HepG2 (cell line): Measurements from ENCODE around the gene EOGT. TPM values are rescaled to one million over a fixed set of nuclear protein-coding genes. Genes with fewer than 3 reads are reported as not detected.

ENCODE experiments used
- CENPT ChIP-seq: sonication (generic); formaldehyde crosslinking; IDR thresholded peaks from 2 replicates; pipeline ENCODE4 v1.8.0; 2022; ENCODE audit warnings: low read depth, mild to moderate bottlenecking, moderate library complexity, missing genetic modification reagents
- EP300 ChIP-seq, 3 experiments: sonication (generic) in 1 of 3; formaldehyde crosslinking in 1 of 3; IDR thresholded peaks; 2 replicates each; pipeline versions ENCODE4 v1.5.1 to v1.6.1; 2011 to 2020; ENCODE audit warnings: low read depth in 2 of 3, low read length in 2 of 3, borderline replicate concordance in 1 of 3, improper control_type of control experiment in 1 of 3, mild to moderate bottlenecking in 1 of 3, missing genetic modification reagents in 1 of 3, moderate library complexity in 1 of 3
- HDAC2 ChIP-seq: sonication (generic); formaldehyde crosslinking; IDR thresholded peaks from 2 replicates; pipeline ENCODE4 v1.4.0; 2020; ENCODE audit warnings: missing genetic modification reagents
- HOXA3 ChIP-seq: sonication (generic); formaldehyde crosslinking; IDR thresholded peaks from 2 replicates; pipeline ENCODE4 v1.5.0; 2020; ENCODE audit warnings: missing genetic modification reagents
- PTBP1 ChIP-seq: fragments of 200-400 bp; formaldehyde crosslinking; IDR thresholded peaks from 2 replicates; pipeline ENCODE4 v1.6.1; 2018; ENCODE audit warnings: low read length, low read depth; ENCODE audit not compliant: poor library complexity, severe bottlenecking
- ZNF451 ChIP-seq: sonication (generic); formaldehyde crosslinking; IDR thresholded peaks from 2 replicates; pipeline ENCODE4 v1.5.0; 2020; ENCODE audit warnings: mild to moderate bottlenecking, missing genetic modification reagents
- ZNF720 ChIP-seq: sonication (generic); formaldehyde crosslinking; IDR thresholded peaks from 2 replicates; pipeline ENCODE4 v1.4.0; 2020; ENCODE audit warnings: missing genetic modification reagents
- ZSCAN21 ChIP-seq: sonication (generic); formaldehyde crosslinking; IDR thresholded peaks from 2 replicates; pipeline ENCODE4 v1.8.0; 2022; ENCODE audit warnings: mild to moderate bottlenecking, missing genetic modification reagents, moderate library complexity, borderline replicate concordance
- polyA plus RNA-seq, 8 experiments: library from polyadenylated mRNA; depleted of rRNA in 3 of 8; stranded (reverse) in 7 of 8; unstranded in 1 of 8; fragments of >200 nt; fragmentation: Illumina TruSeq in 4 of 8; extraction: Trizol in 4 of 8; gene quantifications; 2 replicates each; pipeline versions ENCODE4 v1.2.1 to v1.2.3, GENCODE V29; 2011 to 2016; ENCODE audit warnings: low read depth in 4 of 8, missing spikeins in 1 of 8, mixed read lengths in 1 of 8; ENCODE audit not compliant: insufficient read depth in 1 of 8
- total RNA-seq, 5 experiments: library from RNA; depleted of rRNA; stranded (reverse); fragments of >200 nt; fragmentation: Illumina TruSeq; extraction: Trizol; gene quantifications; 2 replicates each; pipeline ENCODE4 v1.2.3, GENCODE V29; 2016; ENCODE audit warnings: low read depth in 1 of 5
- TF ChIP-seq, protein P1 (sequence below): sonication (generic); formaldehyde crosslinking; IDR thresholded peaks from 2 replicates; pipeline ENCODE4 v1.4.0; 2020; ENCODE audit warnings: missing genetic modification reagents
- TF ChIP-seq, protein P2 (sequence below): IDR thresholded peaks from 2 replicates; pipeline ENCODE4 v1.6.1; 2018; ENCODE audit warnings: missing genetic modification reagents, mild to moderate bottlenecking, missing compliant biosample characterization
- TF ChIP-seq, protein P3 (sequence below): sonication (generic); formaldehyde crosslinking; IDR thresholded peaks from 2 replicates; pipeline ENCODE4 v1.9.0; 2022; ENCODE audit warnings: missing genetic modification reagents, mild to moderate bottlenecking, borderline replicate concordance
- TF ChIP-seq, protein P4 (sequence below): sonication (generic); formaldehyde crosslinking; IDR thresholded peaks from 2 replicates; pipeline ENCODE4 v1.4.0; 2020; ENCODE audit warnings: missing genetic modification reagents, borderline replicate concordance
- TF ChIP-seq, protein P5 (sequence below): IDR thresholded peaks from 2 replicates; pipeline ENCODE4 v1.6.1; 2016; ENCODE audit warnings: mild to moderate bottlenecking, missing biosample characterization, missing genetic modification reagents
- TF ChIP-seq, protein P6 (sequence below): sonication (generic); formaldehyde crosslinking; IDR thresholded peaks from 2 replicates; pipeline ENCODE4 v1.4.0; 2020; ENCODE audit warnings: low read depth, mild to moderate bottlenecking, missing genetic modification reagents

Gene EOGT
- total and polyA plus RNA-seq, 2 of the 13 experiments (the other 11 are each of a cell fraction or from before 2014, with no cell fraction given) = 4.5 to 18.6 TPM

DNA sequence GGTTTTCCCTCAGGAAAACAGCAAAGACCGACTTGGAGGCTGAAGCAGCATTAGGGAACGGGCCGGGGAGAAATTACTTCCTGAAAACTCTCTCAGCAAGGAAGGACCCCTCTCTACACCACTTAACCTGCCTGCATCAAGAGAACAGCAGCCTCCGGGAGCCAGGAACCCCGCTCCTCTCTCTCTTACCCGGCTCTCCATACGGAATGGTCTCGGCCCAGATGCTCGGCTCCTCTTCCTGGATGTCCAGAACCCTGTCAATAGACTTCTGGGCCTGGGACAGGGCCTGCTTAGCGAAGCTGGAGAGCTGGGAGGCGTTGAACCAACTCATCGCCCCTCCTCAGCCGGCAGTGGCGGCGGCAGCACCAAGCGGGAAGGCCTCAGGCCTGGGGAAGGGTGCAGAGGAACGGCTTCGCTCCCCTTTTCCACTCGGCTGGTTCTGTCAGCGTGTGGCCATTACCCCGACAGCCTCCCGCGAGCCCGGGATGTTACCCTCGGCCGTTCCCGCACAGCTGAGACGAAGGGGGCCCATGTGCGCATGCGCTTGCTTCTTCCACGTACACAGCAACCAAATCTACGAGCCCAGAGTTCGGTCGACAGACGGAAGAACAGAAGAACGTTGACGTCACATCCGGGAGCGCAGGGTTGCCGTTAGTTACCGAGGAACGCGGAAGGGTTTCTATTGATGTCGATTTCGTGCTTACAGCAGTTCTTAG, 38.4 kb upstream of the EOGT start, which contains the start of gene TMF1 (continued):
- TF ChIP-seq, protein P1, sequence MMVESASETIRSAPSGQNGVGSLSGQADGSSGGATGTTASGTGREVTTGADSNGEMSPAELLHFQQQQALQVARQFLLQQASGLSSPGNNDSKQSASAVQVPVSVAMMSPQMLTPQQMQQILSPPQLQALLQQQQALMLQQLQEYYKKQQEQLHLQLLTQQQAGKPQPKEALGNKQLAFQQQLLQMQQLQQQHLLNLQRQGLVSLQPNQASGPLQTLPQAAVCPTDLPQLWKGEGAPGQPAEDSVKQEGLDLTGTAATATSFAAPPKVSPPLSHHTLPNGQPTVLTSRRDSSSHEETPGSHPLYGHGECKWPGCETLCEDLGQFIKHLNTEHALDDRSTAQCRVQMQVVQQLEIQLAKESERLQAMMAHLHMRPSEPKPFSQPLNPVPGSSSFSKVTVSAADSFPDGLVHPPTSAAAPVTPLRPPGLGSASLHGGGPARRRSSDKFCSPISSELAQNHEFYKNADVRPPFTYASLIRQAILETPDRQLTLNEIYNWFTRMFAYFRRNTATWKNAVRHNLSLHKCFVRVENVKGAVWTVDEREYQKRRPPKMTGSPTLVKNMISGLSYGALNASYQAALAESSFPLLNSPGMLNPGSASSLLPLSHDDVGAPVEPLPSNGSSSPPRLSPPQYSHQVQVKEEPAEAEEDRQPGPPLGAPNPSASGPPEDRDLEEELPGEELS (CRISPR knock-in tag) = 0 out of 2 replicates have a peak, but pooled peaks have one; percentile 10
- 0 out of 4 replicates have a peak, but pooled peaks of 1 of the 2 experiments have one; percentile 21 for TF ChIP-seq EP300 (IDR thresholded peaks at IDR 0.05; ENCODE audit: low read depth in 2 of 2, low read length in 2 of 2)
- no peak for TF ChIP-seq EP300 (CRISPR knock-in tag; IDR thresholded peaks at IDR 0.05; ENCODE audit: borderline replicate concordance)
- no peak for TF ChIP-seq PTBP1
- TF ChIP-seq, protein P2, sequence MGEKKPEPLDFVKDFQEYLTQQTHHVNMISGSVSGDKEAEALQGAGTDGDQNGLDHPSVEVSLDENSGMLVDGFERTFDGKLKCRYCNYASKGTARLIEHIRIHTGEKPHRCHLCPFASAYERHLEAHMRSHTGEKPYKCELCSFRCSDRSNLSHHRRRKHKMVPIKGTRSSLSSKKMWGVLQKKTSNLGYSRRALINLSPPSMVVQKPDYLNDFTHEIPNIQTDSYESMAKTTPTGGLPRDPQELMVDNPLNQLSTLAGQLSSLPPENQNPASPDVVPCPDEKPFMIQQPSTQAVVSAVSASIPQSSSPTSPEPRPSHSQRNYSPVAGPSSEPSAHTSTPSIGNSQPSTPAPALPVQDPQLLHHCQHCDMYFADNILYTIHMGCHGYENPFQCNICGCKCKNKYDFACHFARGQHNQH (CRISPR knock-in tag) = peak; percentile 63; the same call in 1 of the 2 replicates
- TF ChIP-seq ZNF720 (CRISPR knock-in tag) = no peak
- TF ChIP-seq ZNF451 (CRISPR knock-in tag) = 0 out of 2 replicates have a peak, but pooled peaks have one; percentile 48
- no peak for TF ChIP-seq CENPT (CRISPR knock-in tag)
- TF ChIP-seq, protein P3, sequence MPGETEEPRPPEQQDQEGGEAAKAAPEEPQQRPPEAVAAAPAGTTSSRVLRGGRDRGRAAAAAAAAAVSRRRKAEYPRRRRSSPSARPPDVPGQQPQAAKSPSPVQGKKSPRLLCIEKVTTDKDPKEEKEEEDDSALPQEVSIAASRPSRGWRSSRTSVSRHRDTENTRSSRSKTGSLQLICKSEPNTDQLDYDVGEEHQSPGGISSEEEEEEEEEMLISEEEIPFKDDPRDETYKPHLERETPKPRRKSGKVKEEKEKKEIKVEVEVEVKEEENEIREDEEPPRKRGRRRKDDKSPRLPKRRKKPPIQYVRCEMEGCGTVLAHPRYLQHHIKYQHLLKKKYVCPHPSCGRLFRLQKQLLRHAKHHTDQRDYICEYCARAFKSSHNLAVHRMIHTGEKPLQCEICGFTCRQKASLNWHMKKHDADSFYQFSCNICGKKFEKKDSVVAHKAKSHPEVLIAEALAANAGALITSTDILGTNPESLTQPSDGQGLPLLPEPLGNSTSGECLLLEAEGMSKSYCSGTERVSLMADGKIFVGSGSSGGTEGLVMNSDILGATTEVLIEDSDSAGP (CRISPR knock-in tag) = peak; percentile 74; the same call in 1 of the 2 replicates
- TF ChIP-seq HOXA3 = peak; percentile 87
- TF ChIP-seq, protein P4, sequence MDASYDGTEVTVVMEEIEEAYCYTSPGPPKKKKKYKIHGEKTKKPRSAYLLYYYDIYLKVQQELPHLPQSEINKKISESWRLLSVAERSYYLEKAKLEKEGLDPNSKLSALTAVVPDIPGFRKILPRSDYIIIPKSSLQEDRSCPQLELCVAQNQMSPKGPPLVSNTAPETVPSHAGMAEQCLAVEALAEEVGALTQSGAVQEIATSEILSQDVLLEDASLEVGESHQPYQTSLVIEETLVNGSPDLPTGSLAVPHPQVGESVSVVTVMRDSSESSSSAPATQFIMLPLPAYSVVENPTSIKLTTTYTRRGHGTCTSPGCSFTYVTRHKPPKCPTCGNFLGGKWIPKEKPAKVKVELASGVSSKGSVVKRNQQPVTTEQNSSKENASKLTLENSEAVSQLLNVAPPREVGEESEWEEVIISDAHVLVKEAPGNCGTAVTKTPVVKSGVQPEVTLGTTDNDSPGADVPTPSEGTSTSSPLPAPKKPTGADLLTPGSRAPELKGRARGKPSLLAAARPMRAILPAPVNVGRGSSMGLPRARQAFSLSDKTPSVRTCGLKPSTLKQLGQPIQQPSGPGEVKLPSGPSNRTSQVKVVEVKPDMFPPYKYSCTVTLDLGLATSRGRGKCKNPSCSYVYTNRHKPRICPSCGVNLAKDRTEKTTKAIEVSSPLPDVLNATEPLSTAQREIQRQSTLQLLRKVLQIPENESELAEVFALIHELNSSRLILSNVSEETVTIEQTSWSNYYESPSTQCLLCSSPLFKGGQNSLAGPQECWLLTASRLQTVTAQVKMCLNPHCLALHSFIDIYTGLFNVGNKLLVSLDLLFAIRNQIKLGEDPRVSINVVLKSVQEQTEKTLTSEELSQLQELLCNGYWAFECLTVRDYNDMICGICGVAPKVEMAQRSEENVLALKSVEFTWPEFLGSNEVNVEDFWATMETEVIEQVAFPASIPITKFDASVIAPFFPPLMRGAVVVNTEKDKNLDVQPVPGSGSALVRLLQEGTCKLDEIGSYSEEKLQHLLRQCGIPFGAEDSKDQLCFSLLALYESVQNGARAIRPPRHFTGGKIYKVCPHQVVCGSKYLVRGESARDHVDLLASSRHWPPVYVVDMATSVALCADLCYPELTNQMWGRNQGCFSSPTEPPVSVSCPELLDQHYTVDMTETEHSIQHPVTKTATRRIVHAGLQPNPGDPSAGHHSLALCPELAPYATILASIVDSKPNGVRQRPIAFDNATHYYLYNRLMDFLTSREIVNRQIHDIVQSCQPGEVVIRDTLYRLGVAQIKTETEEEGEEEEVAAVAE (CRISPR knock-in tag) = peak; percentile 40; the same call in 1 of the 2 replicates
- TF ChIP-seq ZSCAN21 (CRISPR knock-in tag) = peak; percentile 63
- peak; percentile 53; the same call in 1 of the 2 replicates for TF ChIP-seq HDAC2 (CRISPR knock-in tag)
- TF ChIP-seq, protein P5, sequence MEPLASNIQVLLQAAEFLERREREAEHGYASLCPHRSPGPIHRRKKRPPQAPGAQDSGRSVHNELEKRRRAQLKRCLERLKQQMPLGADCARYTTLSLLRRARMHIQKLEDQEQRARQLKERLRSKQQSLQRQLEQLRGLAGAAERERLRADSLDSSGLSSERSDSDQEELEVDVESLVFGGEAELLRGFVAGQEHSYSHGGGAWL (CRISPR knock-in tag) = peak; percentile 56; the same call in 1 of the 2 replicates
- TF ChIP-seq, protein P6, sequence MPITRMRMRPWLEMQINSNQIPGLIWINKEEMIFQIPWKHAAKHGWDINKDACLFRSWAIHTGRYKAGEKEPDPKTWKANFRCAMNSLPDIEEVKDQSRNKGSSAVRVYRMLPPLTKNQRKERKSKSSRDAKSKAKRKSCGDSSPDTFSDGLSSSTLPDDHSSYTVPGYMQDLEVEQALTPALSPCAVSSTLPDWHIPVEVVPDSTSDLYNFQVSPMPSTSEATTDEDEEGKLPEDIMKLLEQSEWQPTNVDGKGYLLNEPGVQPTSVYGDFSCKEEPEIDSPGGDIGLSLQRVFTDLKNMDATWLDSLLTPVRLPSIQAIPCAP (CRISPR knock-in tag) = no peak
